HT-29 (cell line): ENCODE data around the gene ARSJ. TPM values are rescaled to one million over a fixed set of nuclear protein-coding genes. Genes with fewer than 3 reads are reported as not detected.

ENCODE experiments used
- total RNA-seq: library from RNA; depleted of rRNA; stranded (reverse); fragments of >200 nt; shearing (Covaris generic); gene quantifications from 2 replicates; pipeline ENCODE4 v1.2.3, GENCODE V29; 2014; rRNA removed

Gene ARSJ
- total RNA-seq, 1 experiment from 2014 or later, result 31.0 TPM

Other genes starting within 250 kb of the ARSJ start
- gene CAMK2D, start 217.9 kb downstream of the ARSJ start, total RNA-seq, result 41.1 and 49.5 TPM in 2 replicates